SK-N-SH (cell line): ENCODE results near the gene GNG13.

Experiments used
- CHD2 ChIP-seq: fragments of 150-350 bp; IDR thresholded peaks from 2 replicates; pipeline ENCODE4 v1.6.1; 2018; ENCODE audit warnings: low read length; ENCODE audit not compliant: partially characterized antibody
- EP300 ChIP-seq, 2 experiments: IDR thresholded peaks; 2 replicates each; pipeline versions ENCODE4 v1.4.0 to v1.6.1; 2012; ENCODE audit warnings: borderline replicate concordance in 1 of 2, low read depth in 1 of 2, low read length in 1 of 2
- MEF2A ChIP-seq: IDR thresholded peaks from 2 replicates; pipeline ENCODE4 v1.4.0; 2012; ENCODE audit warnings: low read depth, borderline replicate concordance
- MXI1 ChIP-seq: IDR thresholded peaks from 2 replicates; pipeline ENCODE4 v1.6.1; 2012; ENCODE audit warnings: mild to moderate bottlenecking, low read depth, low read length, improper control_type of control experiment
- NFIC ChIP-seq: IDR thresholded peaks from 2 replicates; pipeline ENCODE4 v1.4.0; 2012; ENCODE audit warnings: borderline replicate concordance
- POLR2AphosphoS5 ChIP-seq: IDR thresholded peaks from 2 replicates; pipeline ENCODE4 v1.6.1; 2012; ENCODE audit warnings: low read depth, low read length
- RCOR1 ChIP-seq: fragments of 150-350 bp; IDR thresholded peaks from 2 replicates; pipeline ENCODE4 v1.6.1; 2017; ENCODE audit warnings: antibody characterized with exemption, low read length
- TF ChIP-seq, protein P1 (sequence below): fragments of 150-350 bp; IDR thresholded peaks from 2 replicates; pipeline ENCODE4 v1.6.1; 2017; ENCODE audit warnings: antibody characterized with exemption, low read length, low read depth, borderline replicate concordance
- TF ChIP-seq, protein P2 (sequence below): fragments of 200-600 bp; sonication (generic); IDR thresholded peaks from 2 replicates; pipeline ENCODE4 v1.6.1; 2017; ENCODE audit warnings: antibody characterized with exemption, mild to moderate bottlenecking, moderate library complexity
- TF ChIP-seq, protein P3 (sequence below): IDR thresholded peaks from 2 replicates; pipeline ENCODE4 v1.6.1; 2012; ENCODE audit warnings: mild to moderate bottlenecking, low read depth, low read length, moderate library complexity
- TF ChIP-seq, protein P4 (sequence below): IDR thresholded peaks from 2 replicates; pipeline ENCODE4; 2012

DNA sequence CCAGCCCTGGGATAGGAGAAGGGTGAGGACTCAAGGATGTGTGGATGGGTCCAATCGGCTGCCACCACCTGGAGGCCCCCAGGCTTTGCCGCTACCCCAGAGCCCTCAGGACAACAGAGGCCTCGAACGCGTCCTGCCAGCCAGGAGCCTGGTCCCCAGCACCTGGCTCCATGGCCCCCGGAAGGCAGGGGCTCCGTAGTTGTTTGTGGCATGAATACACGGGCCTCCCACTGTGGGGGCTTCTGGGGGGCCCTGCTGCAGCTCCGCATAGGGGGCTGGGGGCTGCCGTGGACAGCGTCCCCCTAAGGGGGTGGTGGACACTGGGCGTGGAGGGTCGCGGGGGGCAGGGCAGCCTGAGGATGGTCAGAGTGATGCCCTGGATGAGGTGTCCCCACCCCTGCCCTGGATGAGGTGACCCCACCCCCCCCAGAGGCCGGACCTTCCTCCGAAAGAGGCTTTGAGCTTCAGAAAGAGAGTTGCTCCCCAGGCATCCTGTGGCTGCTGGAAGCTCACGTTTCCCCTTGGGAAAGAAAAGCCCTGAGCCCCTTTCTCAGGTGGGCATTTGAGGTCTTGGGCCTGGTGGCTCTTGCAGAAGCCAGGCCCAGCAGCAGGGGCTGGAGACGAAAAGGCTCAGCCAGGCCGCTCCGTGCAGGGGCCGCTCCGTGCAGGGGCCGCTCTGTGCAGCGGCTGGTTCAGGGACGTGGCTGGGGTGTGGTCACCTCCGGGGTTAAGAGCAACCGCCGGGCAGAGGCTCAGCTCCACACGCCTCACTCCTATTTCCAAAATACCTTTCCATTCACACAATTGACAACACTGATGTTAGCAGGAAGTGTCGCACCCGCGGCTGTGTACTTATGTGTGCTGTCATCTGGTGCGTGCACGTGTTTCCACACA lies 40.3 kb upstream of the GNG13 start:
- no peak for TF ChIP-seq POLR2AphosphoS5
- no peak for TF ChIP-seq MEF2A
- TF ChIP-seq, protein P1, sequence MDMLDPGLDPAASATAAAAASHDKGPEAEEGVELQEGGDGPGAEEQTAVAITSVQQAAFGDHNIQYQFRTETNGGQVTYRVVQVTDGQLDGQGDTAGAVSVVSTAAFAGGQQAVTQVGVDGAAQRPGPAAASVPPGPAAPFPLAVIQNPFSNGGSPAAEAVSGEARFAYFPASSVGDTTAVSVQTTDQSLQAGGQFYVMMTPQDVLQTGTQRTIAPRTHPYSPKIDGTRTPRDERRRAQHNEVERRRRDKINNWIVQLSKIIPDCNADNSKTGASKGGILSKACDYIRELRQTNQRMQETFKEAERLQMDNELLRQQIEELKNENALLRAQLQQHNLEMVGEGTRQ, result no peak
- TF ChIP-seq, protein P2, sequence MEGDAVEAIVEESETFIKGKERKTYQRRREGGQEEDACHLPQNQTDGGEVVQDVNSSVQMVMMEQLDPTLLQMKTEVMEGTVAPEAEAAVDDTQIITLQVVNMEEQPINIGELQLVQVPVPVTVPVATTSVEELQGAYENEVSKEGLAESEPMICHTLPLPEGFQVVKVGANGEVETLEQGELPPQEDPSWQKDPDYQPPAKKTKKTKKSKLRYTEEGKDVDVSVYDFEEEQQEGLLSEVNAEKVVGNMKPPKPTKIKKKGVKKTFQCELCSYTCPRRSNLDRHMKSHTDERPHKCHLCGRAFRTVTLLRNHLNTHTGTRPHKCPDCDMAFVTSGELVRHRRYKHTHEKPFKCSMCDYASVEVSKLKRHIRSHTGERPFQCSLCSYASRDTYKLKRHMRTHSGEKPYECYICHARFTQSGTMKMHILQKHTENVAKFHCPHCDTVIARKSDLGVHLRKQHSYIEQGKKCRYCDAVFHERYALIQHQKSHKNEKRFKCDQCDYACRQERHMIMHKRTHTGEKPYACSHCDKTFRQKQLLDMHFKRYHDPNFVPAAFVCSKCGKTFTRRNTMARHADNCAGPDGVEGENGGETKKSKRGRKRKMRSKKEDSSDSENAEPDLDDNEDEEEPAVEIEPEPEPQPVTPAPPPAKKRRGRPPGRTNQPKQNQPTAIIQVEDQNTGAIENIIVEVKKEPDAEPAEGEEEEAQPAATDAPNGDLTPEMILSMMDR, result no peak
- TF ChIP-seq RCOR1, result no peak
- TF ChIP-seq, protein P3, sequence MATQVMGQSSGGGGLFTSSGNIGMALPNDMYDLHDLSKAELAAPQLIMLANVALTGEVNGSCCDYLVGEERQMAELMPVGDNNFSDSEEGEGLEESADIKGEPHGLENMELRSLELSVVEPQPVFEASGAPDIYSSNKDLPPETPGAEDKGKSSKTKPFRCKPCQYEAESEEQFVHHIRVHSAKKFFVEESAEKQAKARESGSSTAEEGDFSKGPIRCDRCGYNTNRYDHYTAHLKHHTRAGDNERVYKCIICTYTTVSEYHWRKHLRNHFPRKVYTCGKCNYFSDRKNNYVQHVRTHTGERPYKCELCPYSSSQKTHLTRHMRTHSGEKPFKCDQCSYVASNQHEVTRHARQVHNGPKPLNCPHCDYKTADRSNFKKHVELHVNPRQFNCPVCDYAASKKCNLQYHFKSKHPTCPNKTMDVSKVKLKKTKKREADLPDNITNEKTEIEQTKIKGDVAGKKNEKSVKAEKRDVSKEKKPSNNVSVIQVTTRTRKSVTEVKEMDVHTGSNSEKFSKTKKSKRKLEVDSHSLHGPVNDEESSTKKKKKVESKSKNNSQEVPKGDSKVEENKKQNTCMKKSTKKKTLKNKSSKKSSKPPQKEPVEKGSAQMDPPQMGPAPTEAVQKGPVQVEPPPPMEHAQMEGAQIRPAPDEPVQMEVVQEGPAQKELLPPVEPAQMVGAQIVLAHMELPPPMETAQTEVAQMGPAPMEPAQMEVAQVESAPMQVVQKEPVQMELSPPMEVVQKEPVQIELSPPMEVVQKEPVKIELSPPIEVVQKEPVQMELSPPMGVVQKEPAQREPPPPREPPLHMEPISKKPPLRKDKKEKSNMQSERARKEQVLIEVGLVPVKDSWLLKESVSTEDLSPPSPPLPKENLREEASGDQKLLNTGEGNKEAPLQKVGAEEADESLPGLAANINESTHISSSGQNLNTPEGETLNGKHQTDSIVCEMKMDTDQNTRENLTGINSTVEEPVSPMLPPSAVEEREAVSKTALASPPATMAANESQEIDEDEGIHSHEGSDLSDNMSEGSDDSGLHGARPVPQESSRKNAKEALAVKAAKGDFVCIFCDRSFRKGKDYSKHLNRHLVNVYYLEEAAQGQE, result no peak
- no peak for TF ChIP-seq CHD2
- TF ChIP-seq NFIC, result no peak
- TF ChIP-seq, protein P4, sequence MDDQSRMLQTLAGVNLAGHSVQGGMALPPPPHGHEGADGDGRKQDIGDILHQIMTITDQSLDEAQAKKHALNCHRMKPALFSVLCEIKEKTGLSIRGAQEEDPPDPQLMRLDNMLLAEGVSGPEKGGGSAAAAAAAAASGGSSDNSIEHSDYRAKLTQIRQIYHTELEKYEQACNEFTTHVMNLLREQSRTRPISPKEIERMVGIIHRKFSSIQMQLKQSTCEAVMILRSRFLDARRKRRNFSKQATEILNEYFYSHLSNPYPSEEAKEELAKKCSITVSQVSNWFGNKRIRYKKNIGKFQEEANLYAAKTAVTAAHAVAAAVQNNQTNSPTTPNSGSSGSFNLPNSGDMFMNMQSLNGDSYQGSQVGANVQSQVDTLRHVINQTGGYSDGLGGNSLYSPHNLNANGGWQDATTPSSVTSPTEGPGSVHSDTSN, result no peak
- TF ChIP-seq EP300 (IDR thresholded peaks at IDR 0.05; ENCODE audit: borderline replicate concordance in 1 of 2, low read depth in 1 of 2, low read length in 1 of 2), result no peak
- no peak for TF ChIP-seq MXI1
